ENCODE data around the gene HAL.

HAL gene

DNA sequence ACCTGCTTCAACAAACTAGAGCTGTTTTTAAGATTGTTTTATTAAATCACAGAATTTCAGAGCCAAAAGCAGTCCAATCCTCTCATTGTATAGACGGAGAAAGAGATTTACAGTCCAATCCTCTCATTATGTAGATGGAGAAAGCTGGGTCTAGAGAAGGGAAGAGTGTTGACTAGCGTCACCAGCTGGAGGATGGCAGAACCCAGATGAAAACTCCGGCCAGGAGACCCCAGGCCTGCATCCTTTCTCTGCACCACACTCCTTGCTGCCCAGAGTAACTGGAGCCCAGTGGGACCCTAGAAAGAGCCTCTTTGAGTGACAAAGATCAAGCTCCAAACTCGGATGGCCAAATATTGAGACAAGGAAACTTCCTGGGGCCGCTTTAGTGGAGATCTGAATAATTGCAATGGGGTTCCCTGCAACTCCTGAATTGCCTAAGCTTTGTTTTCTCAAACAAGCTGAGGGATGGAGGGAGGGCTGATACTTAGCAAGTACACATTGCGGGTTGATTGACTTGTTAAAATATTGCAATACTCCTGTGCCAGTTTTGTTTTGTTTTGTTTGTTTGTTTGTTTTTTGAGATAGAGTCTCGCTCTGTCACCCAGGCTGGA, 40.5 kb downstream of the HAL start:
- Mint-ChIP-seq H3K9me3 (peaks cover 3% of the 10 kb centered on the region), H3K4me1 (no peaks in the 10 kb centered on the region), H3K36me3 (peaks cover 2% of the 10 kb centered on the region), H3K27me3 (no peaks in the 10 kb centered on the region), H3K27ac (no peak overlapping the region), H3K4me3 (no peak overlapping the region)
- no peak for ATAC-seq (ENCODE audit: low read depth)
- DNase-seq (ENCODE audit: low spot score in 2 of 2), result no peak

DNA sequence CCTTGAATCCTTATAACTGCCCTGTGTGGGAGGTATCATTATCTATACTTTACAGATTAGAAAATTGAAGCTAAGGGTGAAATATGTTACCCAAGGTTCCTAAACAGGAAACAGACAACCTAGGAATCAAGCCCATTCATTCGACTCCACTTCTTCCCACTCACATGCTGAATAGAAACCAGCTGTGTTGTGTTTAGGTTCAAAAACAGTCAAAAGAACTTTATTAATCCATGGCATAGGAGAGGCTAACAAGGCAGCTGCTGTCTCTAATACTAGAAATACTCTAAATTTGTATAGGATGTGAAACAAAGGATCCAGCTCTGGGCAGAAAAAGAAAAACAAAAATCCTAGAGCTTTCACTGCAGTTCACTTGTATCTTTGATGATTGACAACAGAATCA, 43.1 kb downstream of the HAL start:
- DNase-seq (ENCODE audit: low spot score in 2 of 2), result no peak
- no peaks in the 10 kb centered on the region for H3K4me1 Mint-ChIP-seq

DNA sequence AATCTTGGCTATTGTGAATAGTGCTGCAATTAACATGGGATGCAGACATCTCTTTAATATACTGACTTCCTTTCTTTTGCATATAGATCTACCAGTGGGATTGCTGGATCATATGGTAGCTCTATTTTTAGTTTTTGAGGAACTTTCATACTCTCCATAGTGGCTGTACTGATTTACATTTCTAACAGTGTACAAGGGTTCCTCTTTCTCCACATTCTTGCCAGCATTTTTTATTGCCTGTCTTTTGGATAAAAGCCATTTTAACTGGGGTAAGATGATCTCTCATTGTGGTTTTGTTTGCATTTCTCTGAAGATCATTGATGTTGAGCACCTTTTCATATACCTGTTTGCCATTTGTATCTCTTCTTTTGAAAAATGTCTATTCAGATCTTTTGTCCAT, 44.6 kb downstream of the HAL start:
- no peak for ATAC-seq (ENCODE audit: low read depth)
- H3K36me3 Mint-ChIP-seq, result peaks cover 2% of the 10 kb centered on the region

More for the DNA sequence above, 43.1 kb downstream of the HAL start:
- no peak for ATAC-seq (ENCODE audit: low read depth)
- Mint-ChIP-seq H3K9me3 (peaks cover 3% of the 10 kb centered on the region), H3K36me3 (peaks cover 2% of the 10 kb centered on the region), H3K4me3 (no peak overlapping the region), H3K27ac (no peak overlapping the region), H3K27me3 (no peaks in the 10 kb centered on the region)

DNA sequence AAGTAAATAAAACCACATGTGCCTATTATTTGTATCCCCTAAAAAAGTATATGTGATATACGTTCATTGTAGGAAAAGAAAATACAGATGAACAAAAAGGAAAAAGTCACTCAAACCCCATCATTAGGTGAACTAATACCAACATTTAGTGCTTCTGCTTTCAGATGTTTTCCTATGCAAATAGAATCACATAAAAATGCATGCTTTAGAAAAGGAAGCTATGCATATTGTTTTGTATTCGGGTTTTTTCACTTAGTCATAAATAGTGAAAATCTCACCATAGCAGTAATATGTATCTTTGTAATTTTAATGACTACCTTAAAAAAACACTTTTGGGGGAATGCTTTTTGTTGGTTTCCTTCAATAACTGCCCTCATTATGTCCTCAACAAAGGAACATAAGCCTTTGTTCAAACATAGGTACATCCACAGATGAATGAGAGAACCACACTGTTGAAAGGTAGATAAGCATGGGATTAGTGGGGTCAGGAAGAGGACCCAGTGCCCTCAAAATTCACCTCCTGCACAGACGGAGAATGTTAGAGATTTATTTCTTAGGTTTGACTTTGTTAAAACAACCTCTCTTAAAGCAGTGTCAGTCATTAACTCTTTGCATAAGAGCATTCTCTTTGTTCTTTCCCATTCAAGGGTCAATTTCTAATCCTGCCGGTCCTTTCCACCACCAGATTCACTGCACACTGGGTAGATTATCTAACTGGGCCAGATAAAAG, 46.5 kb downstream of the HAL start:
- H3K4me1 Mint-ChIP-seq, result no peaks in the 10 kb centered on the region
- no peaks in the 10 kb centered on the region for H3K27me3 Mint-ChIP-seq
- H3K4me3 Mint-ChIP-seq, result no peak overlapping the region
- ATAC-seq (ENCODE audit: low read depth), result no peak
- H3K36me3 Mint-ChIP-seq, result no peaks in the 10 kb centered on the region
- peaks cover 3% of the 10 kb centered on the region for H3K9me3 Mint-ChIP-seq
- DNase-seq (ENCODE audit: low spot score in 2 of 2), result no peak
- H3K27ac Mint-ChIP-seq, result no peak overlapping the region

More for the DNA sequence above, 44.6 kb downstream of the HAL start:
- Mint-ChIP-seq H3K9me3 (peaks cover 3% of the 10 kb centered on the region), H3K27me3 (no peaks in the 10 kb centered on the region), H3K4me1 (no peaks in the 10 kb centered on the region), H3K4me3 (no peak overlapping the region), H3K27ac (no peak overlapping the region)
- DNase-seq (ENCODE audit: low spot score in 2 of 2), result no peak

DNA sequence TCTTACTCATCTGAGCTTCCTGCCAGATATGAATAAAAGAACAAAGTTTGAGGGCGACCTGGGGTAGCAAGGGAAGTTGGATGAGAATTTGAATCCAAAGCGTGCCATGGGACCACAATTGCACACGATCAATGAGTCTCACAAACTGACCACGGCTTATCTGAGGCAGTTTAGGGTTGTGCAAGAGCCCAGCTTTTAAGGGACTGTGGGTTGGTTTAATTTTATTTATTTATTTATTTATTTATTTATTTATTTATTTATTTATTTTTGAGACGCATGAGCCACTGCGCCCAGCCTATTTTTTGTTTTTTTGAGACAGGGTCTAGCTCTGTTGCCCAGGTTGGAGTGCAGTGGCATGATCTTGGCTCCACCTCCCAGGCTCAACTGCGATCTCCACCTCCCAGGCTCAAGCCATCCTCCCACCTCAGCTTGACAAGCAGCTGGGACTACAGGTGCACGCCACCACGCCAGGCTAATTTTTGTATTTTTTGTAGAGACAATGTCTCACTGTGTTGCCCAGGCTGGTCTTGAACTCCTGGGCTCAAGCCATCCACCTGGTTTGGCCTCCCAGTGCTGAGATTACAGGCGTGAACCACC, 51.9 kb downstream of the HAL start:
- no peak for ATAC-seq (ENCODE audit: low read depth)
- Mint-ChIP-seq H3K4me1 (peaks cover 6% of the 10 kb centered on the region), H3K4me3 (peak overlapping the region; percentile 65), H3K27me3 (no peaks in the 10 kb centered on the region), H3K36me3 (no peaks in the 10 kb centered on the region), H3K27ac (no peak overlapping the region), H3K9me3 (no peaks in the 10 kb centered on the region)
- no peak for DNase-seq (ENCODE audit: low spot score in 2 of 2)

DNA sequence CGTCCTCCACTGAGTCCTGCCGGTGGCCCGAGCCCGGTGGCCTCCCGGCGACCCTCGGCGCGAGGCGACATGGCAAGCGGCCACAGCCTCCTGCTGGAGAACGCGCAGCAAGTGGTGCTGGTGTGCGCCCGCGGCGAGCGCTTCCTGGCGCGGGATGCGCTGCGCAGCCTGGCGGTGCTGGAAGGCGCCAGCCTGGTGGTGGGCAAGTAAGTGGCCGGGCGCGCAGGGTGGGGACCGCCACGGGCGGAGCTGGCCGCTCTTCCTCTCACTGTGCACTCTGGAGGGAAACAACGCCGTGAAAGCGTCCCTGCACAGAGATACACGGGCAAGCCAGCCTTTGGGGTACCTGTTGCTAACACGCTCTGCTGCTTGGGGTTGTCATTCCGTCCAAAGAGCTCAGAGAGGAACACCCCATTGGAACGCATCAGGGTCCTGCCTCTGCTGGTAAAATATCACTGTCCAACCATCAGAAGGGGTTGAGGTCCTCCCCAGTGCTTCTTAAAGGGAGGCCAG, 52.8 kb downstream of the HAL start, which contains the start of gene AMDHD1:
Gene AMDHD1 (plus strand): TSS at position 2 of the 513 bp plus-strand sequence. CDS start 68 bp downstream, at position 70.
- Mint-ChIP-seq H3K36me3 (no peaks in the 10 kb centered on the region), H3K4me3 (peak within 1 kb of the TSS; percentile 90), H3K4me1 (peaks cover 6% of the 10 kb centered on the region), H3K9me3 (no peaks in the 10 kb centered on the region), H3K27me3 (no peaks in the 10 kb centered on the region), H3K27ac (peak within 1 kb of the TSS; percentile 94)
- peak; percentile 66 for ATAC-seq (ENCODE audit: low read depth)
- peak; percentile 24 to 60 for DNase-seq (ENCODE audit: low spot score in 2 of 2)

DNA sequence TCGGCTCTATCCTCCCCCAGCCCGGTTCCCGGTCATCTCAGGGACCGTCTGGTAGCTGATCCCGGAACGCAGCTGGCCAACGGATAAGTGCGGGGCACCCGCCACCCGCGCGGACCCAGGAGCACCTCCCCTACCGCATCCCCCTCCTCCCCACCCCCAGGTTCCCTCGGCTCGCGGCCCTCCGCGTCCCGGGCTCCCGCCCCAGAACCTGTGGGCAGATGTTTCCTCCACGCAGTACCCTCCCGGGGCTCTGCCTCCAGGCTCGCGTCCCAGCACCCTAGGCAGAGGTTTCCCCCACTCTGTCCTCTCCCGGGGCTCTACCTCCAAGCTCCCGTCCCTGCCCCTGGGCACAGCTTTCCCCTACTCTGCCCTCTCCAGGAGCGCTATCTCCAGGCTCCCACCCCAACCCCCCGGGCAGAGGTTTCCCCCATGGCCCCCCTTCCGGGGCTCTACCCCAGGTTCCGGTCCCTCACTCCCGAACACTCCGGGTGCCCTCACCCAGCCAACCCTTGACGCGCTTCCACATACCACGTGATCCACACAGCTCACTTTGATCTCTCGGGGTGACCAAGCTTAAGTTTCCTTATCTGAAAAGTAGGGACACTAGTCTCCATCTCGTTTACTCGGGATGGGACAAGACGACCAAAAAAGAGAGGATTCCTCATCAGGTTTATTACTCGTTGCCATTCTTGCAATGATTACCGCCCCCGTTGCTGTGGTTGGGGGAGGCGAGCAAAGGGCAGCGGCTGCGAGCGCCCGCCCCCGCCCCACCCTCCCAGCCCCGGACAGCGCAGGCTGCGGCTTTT, 53.4 kb downstream of the HAL start, which contains the start of gene CCDC38:
Gene CCDC38 (minus strand): TSS at position 91 of the 806 bp plus-strand sequence. CDS start 6,105 bp downstream, outside the sequence.
- Mint-ChIP-seq H3K4me3 (peak within 1 kb of the TSS; percentile 90), H3K27ac (peak within 1 kb of the TSS; percentile 94), H3K36me3 (no peaks in the 10 kb centered on the region), H3K9me3 (no peaks in the 10 kb centered on the region), H3K4me1 (peaks cover 6% of the 10 kb centered on the region), H3K27me3 (no peaks in the 10 kb centered on the region)
- DNase-seq (ENCODE audit: low spot score in 2 of 2) (peak; percentile 59 to 61), ATAC-seq (ENCODE audit: low read depth) (peak; percentile 93)

DNA sequence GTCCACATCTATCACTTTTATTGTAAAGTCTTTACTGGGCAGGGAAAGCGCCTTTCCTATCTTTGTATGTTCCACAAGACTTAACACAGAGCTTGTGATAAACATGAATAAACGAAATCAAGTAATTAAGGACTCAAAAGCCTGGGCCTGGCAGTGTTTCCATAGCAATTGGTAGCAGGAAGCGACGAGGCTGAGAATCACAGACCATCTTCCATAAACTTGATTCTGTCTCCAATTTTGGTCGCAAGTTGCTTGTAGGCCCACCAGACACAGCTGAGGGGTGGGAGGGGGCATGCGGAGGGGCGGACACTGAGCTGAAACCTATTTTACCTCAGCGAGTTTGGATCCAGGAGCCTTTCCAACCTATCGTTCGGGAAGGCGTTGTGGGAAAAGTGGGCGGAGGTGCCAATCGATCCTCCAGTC, 54.0 kb downstream of the HAL start:
- ATAC-seq (ENCODE audit: low read depth) (no peak), DNase-seq (ENCODE audit: low spot score in 2 of 2) (no peak)
- Mint-ChIP-seq H3K9me3 (no peaks in the 10 kb centered on the region), H3K27ac (peak overlapping the region; percentile 94), H3K27me3 (no peaks in the 10 kb centered on the region), H3K4me1 (peaks cover 6% of the 10 kb centered on the region), H3K36me3 (no peaks in the 10 kb centered on the region), H3K4me3 (peak overlapping the region; percentile 90)

DNA sequence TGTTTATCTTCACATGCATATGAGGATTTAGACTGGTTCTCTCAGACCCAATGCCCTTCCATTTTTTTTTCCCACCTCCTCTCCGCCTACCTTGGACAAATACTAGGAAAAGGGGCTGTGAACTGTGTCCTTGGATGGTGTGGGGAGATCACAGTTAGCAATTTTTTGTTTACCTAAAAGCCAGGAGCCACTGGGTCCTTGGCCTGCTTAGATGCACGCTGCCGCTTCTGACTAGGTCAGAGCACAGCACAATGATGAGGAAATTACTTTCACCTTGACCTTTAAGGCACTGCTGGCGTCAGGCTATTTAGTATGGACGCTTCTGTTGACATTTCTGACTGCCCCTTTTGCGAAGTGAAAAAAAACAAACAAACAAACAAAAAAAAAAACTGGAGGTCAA, 55.6 kb downstream of the HAL start:
- Mint-ChIP-seq H3K4me1 (peaks cover 6% of the 10 kb centered on the region), H3K36me3 (no peaks in the 10 kb centered on the region), H3K27me3 (no peaks in the 10 kb centered on the region), H3K4me3 (no peak overlapping the region), H3K9me3 (no peaks in the 10 kb centered on the region), H3K27ac (no peak overlapping the region)
- ATAC-seq (ENCODE audit: low read depth) (no peak), DNase-seq (ENCODE audit: low spot score in 2 of 2) (no peak)

All from memory B cell (primary cell).